ENCODE results near the gene CIBAR2. TPM values are rescaled to one million over a fixed set of nuclear protein-coding genes. Genes with fewer than 3 reads are reported as not detected.

The CIBAR2 gene
- total and polyA plus RNA-seq, 10 of the 15 experiments (the other 5 are each of a cell fraction or from before 2014, with no cell fraction given): 0.05 to 0.16 (median 0.07) TPM; not detected in 7

DNA sequence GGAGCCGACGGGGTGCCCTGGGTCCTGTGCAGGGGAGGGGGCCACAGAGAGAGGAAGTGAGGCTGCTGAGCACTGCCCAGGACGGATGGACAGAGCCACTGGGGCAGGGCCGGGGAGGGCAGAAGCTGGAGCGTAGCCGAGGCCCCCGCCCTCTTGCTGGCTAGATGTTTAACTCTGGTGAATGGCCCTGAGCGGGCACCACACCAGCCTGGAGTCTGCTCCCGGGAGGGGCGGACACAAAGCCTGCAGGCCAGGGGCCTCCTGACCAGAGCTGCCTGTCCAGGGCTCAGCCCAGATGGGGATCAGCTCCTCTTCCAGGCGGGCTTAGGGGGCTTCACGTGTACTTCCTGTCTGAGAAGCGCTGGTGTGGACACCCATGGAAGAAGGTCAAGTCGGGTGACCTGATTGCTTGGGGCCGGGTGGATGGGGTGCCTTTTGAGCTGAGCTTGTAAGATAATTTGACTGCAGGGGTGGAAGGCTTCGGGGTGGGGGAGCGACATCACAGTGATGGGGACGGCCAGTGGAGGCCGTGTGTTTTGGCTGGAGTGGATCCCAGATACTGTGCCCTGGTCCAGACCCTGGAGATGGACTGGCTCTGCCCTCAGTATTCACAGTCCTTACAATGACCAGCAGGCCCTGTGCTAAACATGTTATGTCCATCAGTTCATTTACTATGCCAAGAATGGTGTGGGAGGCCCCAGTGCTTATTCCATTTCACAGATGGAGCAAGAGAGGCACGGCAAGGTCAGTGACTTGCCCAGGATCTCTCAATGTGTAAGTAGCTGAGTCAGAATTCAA lies 33.7 kb upstream of the CIBAR2 start:
- no peak for TF ChIP-seq RB1 (IDR thresholded peaks at IDR 0.05; ENCODE audit: borderline replicate concordance)
- TF ChIP-seq ETV6 (conservative IDR thresholded peaks at IDR 0.05 in 1 of 2, IDR thresholded peaks at IDR 0.05 in 1 of 2; ENCODE audit: borderline replicate concordance in 1 of 2, low read depth in 1 of 2): no peak
- TF ChIP-seq, protein P1, sequence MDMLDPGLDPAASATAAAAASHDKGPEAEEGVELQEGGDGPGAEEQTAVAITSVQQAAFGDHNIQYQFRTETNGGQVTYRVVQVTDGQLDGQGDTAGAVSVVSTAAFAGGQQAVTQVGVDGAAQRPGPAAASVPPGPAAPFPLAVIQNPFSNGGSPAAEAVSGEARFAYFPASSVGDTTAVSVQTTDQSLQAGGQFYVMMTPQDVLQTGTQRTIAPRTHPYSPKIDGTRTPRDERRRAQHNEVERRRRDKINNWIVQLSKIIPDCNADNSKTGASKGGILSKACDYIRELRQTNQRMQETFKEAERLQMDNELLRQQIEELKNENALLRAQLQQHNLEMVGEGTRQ (IDR thresholded peaks at IDR 0.05; ENCODE audit: borderline replicate concordance, low read depth, low read length): no peak
- no peak for TF ChIP-seq NR2F1 (conservative IDR thresholded peaks at IDR 0.05)
- no peak for TF ChIP-seq SUPT20H (IDR thresholded peaks at IDR 0.05; ENCODE audit: borderline replicate concordance, control insufficient read depth, low read depth, low read length)
- no peak for TF ChIP-seq JUNB (IDR thresholded peaks at IDR 0.05)
- TF ChIP-seq ZNF384 (IDR thresholded peaks at IDR 0.05; ENCODE audit: borderline replicate concordance, low read depth, low read length): no peak
- no peak for TF ChIP-seq TAF1 (IDR thresholded peaks at IDR 0.05; ENCODE audit: borderline replicate concordance, low read depth, low read length)
- TF ChIP-seq NR2C2 (IDR thresholded peaks at IDR 0.05; ENCODE audit: borderline replicate concordance, control insufficient read depth, insufficient read length, low read depth): no peak
- TF ChIP-seq KAT2A (conservative IDR thresholded peaks at IDR 0.05; ENCODE audit: control insufficient read depth, low read depth, low read length): no peak
- DNase-seq (ENCODE audit: low read depth, low spot score) (no peak), ATAC-seq (no peak), FAIRE-seq (no peak)
- 49% methylated on average over 20 of the region's 20 CpGs for WGBS (ENCODE audit: insufficient coverage, insufficient replicate concordance, low lambda C conversion rate, missing lambda C conversion rate)
- in situ Hi-C loops (cut with MboI): no loop called here
- no TSS peak for BruUV-seq (replicated peaks)
- Histone ChIP-seq H3K4me2 (ENCODE audit: control insufficient read depth, insufficient read depth) (no peak overlapping the region), H3K9me3 (replicated peaks; ENCODE audit: control insufficient read depth, insufficient read depth, low read length) (no peaks in the 10 kb centered on the region), H4K20me1 (ENCODE audit: control insufficient read depth, insufficient read depth) (no peaks in the 10 kb centered on the region), H3K27me3 (replicated peaks in 1 of 2; ENCODE audit: control insufficient read depth in 2 of 2, insufficient read depth in 2 of 2, low read length in 1 of 2) (no peaks in the 10 kb centered on the region), H3K36me3 (ENCODE audit: control insufficient read depth in 2 of 2, insufficient read depth in 2 of 2, low read length in 1 of 2) (no peaks in the 10 kb centered on the region), H3K4me1 (ENCODE audit: control insufficient read depth, insufficient read depth, low read length) (no peaks in the 10 kb centered on the region), H3K4me3 (no peak overlapping the region), H2AFZ (ENCODE audit: control insufficient read depth, low read depth, low read length) (no peak overlapping the region), H3K9ac (ENCODE audit: control insufficient read depth, insufficient read depth, low read length) (no peak overlapping the region), H3K27ac (ENCODE audit: control insufficient read depth, insufficient read depth) (no peak overlapping the region), H3K79me2 (ENCODE audit: control insufficient read depth, insufficient read depth, low read length) (no peaks in the 10 kb centered on the region)
- POLR2A ChIA-PET: interaction anchor here (0.7 kb wide), 1 partner anchor 1852 kb away, joined by 3 read pairs; no protein-coding TSS in a partner anchor
- SMC1A ChIA-PET (ENCODE audit: uncharacterized antibody, unreplicated experiment): no interaction called here
- CTCF ChIA-PET: interaction anchor here (0.8 kb wide), 1 partner anchor 39 kb away, joined by 3 read pairs; no protein-coding TSS in a partner anchor
- RAD21 ChIA-PET (ENCODE audit: unreplicated experiment): no interaction called here
- intact Hi-C loops (cut with micrococcal nuclease; ENCODE audit: unreplicated experiment): no loop called here
